ENCODE data around the gene LTC4S. TPM values are rescaled to one million over a fixed set of nuclear protein-coding genes. Genes with fewer than 3 reads are reported as not detected.

Gene LTC4S
- total and polyA plus RNA-seq, 9 of the 15 experiments (the other 6 are each of a cell fraction or from before 2014, with no cell fraction given): 0.17 to 0.77 (median 0.75) TPM; not detected in 6

- TF ChIP-seq NCOA1 (IDR thresholded peaks at IDR 0.05; ENCODE audit: low read depth): no peak
- no peak for TF ChIP-seq ZNF384 (IDR thresholded peaks at IDR 0.05; ENCODE audit: low read depth, low read length)
Observed at GRCh38 chr5:179774442-179774841, 19.3 kb upstream of the LTC4S start (continued).

GRCh38 chr5:179776411-179776938, 17.3 kb upstream of the LTC4S start:
- Histone ChIP-seq H3K9me1 (ENCODE audit: control insufficient read depth, insufficient read depth, low read length) (peaks cover 8% of the 10 kb centered on the region), H3K9me3 (replicated peaks; ENCODE audit: control insufficient read depth, insufficient read depth, low read depth, low read length) (no peaks in the 10 kb centered on the region), H2AFZ (ENCODE audit: low read depth, low read length) (no peak overlapping the region), H3K27me3 (ENCODE audit: control insufficient read depth in 2 of 2, insufficient read depth in 2 of 2, low read length in 2 of 2) (no peaks in the 10 kb centered on the region), H3K27ac (ENCODE audit: extremely low read depth, low read depth, low read length) (no peak overlapping the region), H3K36me3 (ENCODE audit: control insufficient read depth, insufficient read depth, low read length) (peaks cover 71% of the 10 kb centered on the region), H3K4me1 (replicated peaks in 1 of 2; ENCODE audit: control insufficient read depth in 2 of 2, insufficient read depth in 2 of 2, low read length in 2 of 2) (peaks cover 0 to 10% of the 10 kb centered on the region in 2 experiments; a peak in 1 of 5 replicates), H3K4me2 (ENCODE audit: insufficient read depth, low read length) (no peak overlapping the region), H4K20me1 (replicated peaks; ENCODE audit: control insufficient read depth, insufficient read depth, low read length) (no peaks in the 10 kb centered on the region), H3K9ac (ENCODE audit: insufficient read depth in 1 of 2, low read depth in 2 of 2, low read length in 2 of 2) (no peak overlapping the region), H3K79me2 (ENCODE audit: control insufficient read depth, insufficient read depth, low read length) (no peaks in the 10 kb centered on the region), H3K4me3 (no peak overlapping the region)
- FAIRE-seq (no peak), ATAC-seq (no peak), DNase-seq (ENCODE audit: extremely low read depth in 1 of 4, low spot score in 3 of 4) (no peak)
- ChIA-PET CTCF (ENCODE audit: low intra/inter-chr PET ratio) (no interaction called here), POLR2A (interaction anchor here (0.9 kb wide), 1 partner anchor 20 kb away, joined by 3 read pairs; no protein-coding TSS in a partner anchor)
- BruUV-seq (replicated peaks): no TSS peak
- TF ChIP-seq POLR2G (IDR thresholded peaks at IDR 0.05; ENCODE audit: low read depth, low read length) (peak; percentile 30; the same call in 1 of the 2 replicates), ZNF232 (CRISPR knock-in tag; IDR thresholded peaks at IDR 0.05) (no peak)
- 92% methylated on average over 9 of the region's 11 CpGs for WGBS (ENCODE audit: insufficient coverage, low coverage, missing lambda C conversion rate)
- intact Hi-C loops (cut with micrococcal nuclease) (no loop called here), in situ Hi-C loops (cut with MboI) (no loop called here)

- H3K79me2 ChIP-seq (ENCODE audit: control insufficient read depth, insufficient read depth, low read length): no peaks in the 10 kb centered on the region
- FAIRE-seq: no peak
- no peaks in the 10 kb centered on the region for H3K27me3 ChIP-seq (ENCODE audit: control insufficient read depth in 2 of 2, insufficient read depth in 2 of 2, low read length in 2 of 2)
- 89% methylated on average over 10 of the region's 10 CpGs for WGBS (ENCODE audit: insufficient coverage, low coverage, missing lambda C conversion rate)
- ChIA-PET CTCF (ENCODE audit: low intra/inter-chr PET ratio) (no interaction called here), POLR2A (interaction anchor here (0.6 to 0.8 kb wide), 3 partner anchors 10 to 791 kb away, joined by 3 read pairs; no protein-coding TSS in a partner anchor)
- peaks cover 61% of the 10 kb centered on the region for H3K36me3 ChIP-seq (ENCODE audit: control insufficient read depth, insufficient read depth, low read length)
- H3K4me3 ChIP-seq: no peak overlapping the region
- ATAC-seq: no peak
- no peak overlapping the region for H3K4me2 ChIP-seq (ENCODE audit: insufficient read depth, low read length)
- no peak overlapping the region for H2AFZ ChIP-seq (ENCODE audit: low read depth, low read length)
- BruUV-seq (replicated peaks): no TSS peak
- H3K27ac ChIP-seq (ENCODE audit: extremely low read depth, low read depth, low read length): no peak overlapping the region
- H4K20me1 ChIP-seq (replicated peaks; ENCODE audit: control insufficient read depth, insufficient read depth, low read length): no peaks in the 10 kb centered on the region
- H3K4me1 ChIP-seq (replicated peaks in 1 of 2; ENCODE audit: control insufficient read depth in 2 of 2, insufficient read depth in 2 of 2, low read length in 2 of 2): peaks cover 0 to 10% of the 10 kb centered on the region in 2 experiments; a peak in 1 of 5 replicates
- no peak for DNase-seq (ENCODE audit: extremely low read depth in 1 of 4, low spot score in 3 of 4)
- H3K9ac ChIP-seq (ENCODE audit: insufficient read depth in 1 of 2, low read depth in 2 of 2, low read length in 2 of 2): no peak overlapping the region; a peak in 1 of 4 replicates
- in situ Hi-C loops (cut with MboI): no loop called here
- no peaks in the 10 kb centered on the region for H3K9me3 ChIP-seq (replicated peaks; ENCODE audit: control insufficient read depth, insufficient read depth, low read depth, low read length)
- intact Hi-C loops (cut with micrococcal nuclease): no loop called here
- H3K9me1 ChIP-seq (ENCODE audit: control insufficient read depth, insufficient read depth, low read length): peaks cover 8% of the 10 kb centered on the region
- TF ChIP-seq PHF21A (IDR thresholded peaks at IDR 0.05; ENCODE audit: borderline replicate concordance, low read depth): no peak
- no peak for TF ChIP-seq ARID3A (IDR thresholded peaks at IDR 0.05; ENCODE audit: borderline replicate concordance, low read depth, low read length)
- TF ChIP-seq ZNF76 (CRISPR knock-in tag; IDR thresholded peaks at IDR 0.05; ENCODE audit: borderline replicate concordance): no peak
- no peak for TF ChIP-seq GABPA (tag; conservative IDR thresholded peaks at IDR 0.05; ENCODE audit: low read depth)
- no peak for TF ChIP-seq SAFB2 (IDR thresholded peaks at IDR 0.05; ENCODE audit: borderline replicate concordance, low read depth, low read length, severe bottlenecking)
- no peak for TF ChIP-seq NFIC (IDR thresholded peaks at IDR 0.05)
- TF ChIP-seq ZNF507 (tag; conservative IDR thresholded peaks at IDR 0.05): no peak
Observed at GRCh38 chr5:179777456-179777855, 16.3 kb upstream of the LTC4S start.

Measured in K562 (cell line).